HepG2 (cell line): ENCODE results near the gene RBP5. TPM values are rescaled to one million over a fixed set of nuclear protein-coding genes. Genes with fewer than 3 reads are reported as not detected.

Experiments
- ATF6 ChIP-seq: sonication (generic); formaldehyde crosslinking; conservative IDR thresholded peaks from 2 replicates; pipeline ENCODE4 v1.4.0; 2020; ENCODE audit warnings: missing genetic modification reagents
- ELF4 ChIP-seq: sonication (generic); formaldehyde crosslinking; IDR thresholded peaks from 2 replicates; pipeline ENCODE4 v1.5.0; 2020; ENCODE audit warnings: missing genetic modification reagents, mild to moderate bottlenecking, moderate library complexity, borderline replicate concordance
- GABPB1 ChIP-seq: IDR thresholded peaks from 2 replicates; pipeline ENCODE4 v1.6.1; 2016; ENCODE audit warnings: mild to moderate bottlenecking, missing genetic modification reagents, moderate library complexity, missing compliant biosample characterization
- HMG20A ChIP-seq: IDR thresholded peaks from 2 replicates; pipeline ENCODE4 v1.6.1; 2016; ENCODE audit warnings: borderline replicate concordance
- MLXIP ChIP-seq: sonication (generic); formaldehyde crosslinking; IDR thresholded peaks from 2 replicates; pipeline ENCODE4 v1.9.0; 2021; ENCODE audit warnings: missing genetic modification reagents, borderline replicate concordance
- NFIB ChIP-seq: sonication (generic); formaldehyde crosslinking; IDR thresholded peaks from 2 replicates; pipeline ENCODE4 v1.9.0; 2021; ENCODE audit warnings: missing genetic modification reagents, mild to moderate bottlenecking, borderline replicate concordance
- NFYB ChIP-seq: sonication (generic); formaldehyde crosslinking; IDR thresholded peaks from 2 replicates; pipeline ENCODE4 v1.4.0; 2020; ENCODE audit warnings: missing genetic modification reagents
- NONO ChIP-seq, 2 experiments: fragments of 450-650 bp in 1 of 2; sonication (generic) in 1 of 2; formaldehyde crosslinking in 1 of 2; IDR thresholded peaks in 1 of 2; conservative IDR thresholded peaks in 1 of 2; 2 replicates each; pipeline versions ENCODE4 v1.6.1 to v1.8.0; 2017 to 2022; ENCODE audit warnings: mild to moderate bottlenecking in 1 of 2, missing genetic modification reagents in 1 of 2, moderate library complexity in 1 of 2
- PHF20 ChIP-seq: sonication (generic); formaldehyde crosslinking; IDR thresholded peaks from 2 replicates; pipeline ENCODE4 v1.5.0; 2020; ENCODE audit warnings: mild to moderate bottlenecking, missing genetic modification reagents
- PHF21A ChIP-seq: sonication (generic); formaldehyde crosslinking; IDR thresholded peaks from 2 replicates; pipeline ENCODE4 v1.5.0; 2020; ENCODE audit warnings: mild to moderate bottlenecking, missing genetic modification reagents
- TAF1 ChIP-seq: sonication (generic); formaldehyde crosslinking; IDR thresholded peaks from 2 replicates; pipeline ENCODE4 v1.4.0; 2020; ENCODE audit warnings: missing genetic modification reagents
- ZBTB25 ChIP-seq: IDR thresholded peaks from 2 replicates; pipeline ENCODE4 v1.6.1; 2018; ENCODE audit warnings: missing genetic modification reagents
- ZMAT3 ChIP-seq: sonication (generic); formaldehyde crosslinking; conservative IDR thresholded peaks from 2 replicates; pipeline ENCODE4 v1.7.0; 2021; ENCODE audit warnings: missing genetic modification reagents
- ZNF10 ChIP-seq: sonication (generic); formaldehyde crosslinking; IDR thresholded peaks from 2 replicates; pipeline ENCODE4 v1.4.0; 2020; ENCODE audit warnings: mild to moderate bottlenecking, low read depth, missing genetic modification reagents, borderline replicate concordance
- ZNF180 ChIP-seq: sonication (generic); formaldehyde crosslinking; IDR thresholded peaks from 2 replicates; pipeline ENCODE4 v1.4.0; 2020; ENCODE audit warnings: low read depth, missing genetic modification reagents, borderline replicate concordance
- ZNF225 ChIP-seq: sonication (generic); formaldehyde crosslinking; IDR thresholded peaks from 2 replicates; pipeline ENCODE4 v1.4.0; 2020; ENCODE audit warnings: mild to moderate bottlenecking, missing genetic modification reagents
- ZNF274 ChIP-seq: sonication (generic); formaldehyde crosslinking; IDR thresholded peaks from 2 replicates; pipeline ENCODE4 v1.5.1; 2020; ENCODE audit warnings: mild to moderate bottlenecking, missing genetic modification reagents
- ZNF501 ChIP-seq: sonication (generic); formaldehyde crosslinking; IDR thresholded peaks from 2 replicates; pipeline ENCODE4 v1.5.1; 2020; ENCODE audit warnings: mild to moderate bottlenecking, moderate library complexity, missing genetic modification reagents
- polyA plus RNA-seq, 8 experiments: library from polyadenylated mRNA; depleted of rRNA in 3 of 8; stranded (reverse) in 7 of 8; unstranded in 1 of 8; fragments of >200 nt; fragmentation: Illumina TruSeq in 4 of 8; extraction: Trizol in 4 of 8; gene quantifications; 2 replicates each; pipeline versions ENCODE4 v1.2.1 to v1.2.3, GENCODE V29; 2011 to 2016; ENCODE audit warnings: low read depth in 4 of 8, missing spikeins in 1 of 8, mixed read lengths in 1 of 8; ENCODE audit not compliant: insufficient read depth in 1 of 8
- total RNA-seq, 5 experiments: library from RNA; depleted of rRNA; stranded (reverse); fragments of >200 nt; fragmentation: Illumina TruSeq; extraction: Trizol; gene quantifications; 2 replicates each; pipeline ENCODE4 v1.2.3, GENCODE V29; 2016; ENCODE audit warnings: low read depth in 1 of 5
- TF ChIP-seq, protein P1 (sequence below): sonication (generic); formaldehyde crosslinking; IDR thresholded peaks from 2 replicates; pipeline ENCODE4 v1.8.1; 2023; ENCODE audit warnings: missing genetic modification reagents, mild to moderate bottlenecking, borderline replicate concordance
- TF ChIP-seq, protein P2 (sequence below): IDR thresholded peaks from 2 replicates; pipeline ENCODE4 v1.6.1; 2016
- TF ChIP-seq, protein P3 (sequence below): fragments of 450-650 bp; IDR thresholded peaks from 2 replicates; pipeline ENCODE4 v1.6.1; 2017

The RBP5 gene
- total and polyA plus RNA-seq, 2 of the 13 experiments (the other 11 are each of a cell fraction or from before 2014, with no cell fraction given) = 13.8 to 19.8 TPM

GRCh38 chr12:7127916-7128626 lies 618 bp downstream of the RBP5 start (continued):
- TF ChIP-seq NFIB (CRISPR knock-in tag) (no peak), ZBTB25 (CRISPR knock-in tag) (0 out of 2 replicates have a peak, but pooled peaks have one; percentile 34), ZNF501 (CRISPR knock-in tag) (0 out of 2 replicates have a peak, but pooled peaks have one; percentile 33), ZNF180 (no peak), ZNF10 (CRISPR knock-in tag) (no peak), ATF6 (CRISPR knock-in tag) (no peak), ELF4 (CRISPR knock-in tag) (no peak), TAF1 (peak; percentile 41), ZNF274 (CRISPR knock-in tag) (no peak), NONO (IDR thresholded peaks at IDR 0.05) (no peak), NONO (CRISPR knock-in tag; conservative IDR thresholded peaks at IDR 0.05) (peak; percentile 76), PHF21A (CRISPR knock-in tag) (peak; percentile 63), ZNF225 (CRISPR knock-in tag) (no peak), HMG20A (CRISPR knock-in tag) (peak; percentile 48), PHF20 (CRISPR knock-in tag) (0 out of 2 replicates have a peak, but pooled peaks have one; percentile 28), NFYB (CRISPR knock-in tag) (no peak), MLXIP (CRISPR knock-in tag) (no peak), GABPB1 (peak; percentile 52), ZMAT3 (CRISPR knock-in tag) (no peak)
- TF ChIP-seq, protein P1, sequence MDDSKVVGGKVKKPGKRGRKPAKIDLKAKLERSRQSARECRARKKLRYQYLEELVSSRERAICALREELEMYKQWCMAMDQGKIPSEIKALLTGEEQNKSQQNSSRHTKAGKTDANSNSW (CRISPR knock-in tag) = no peak
- TF ChIP-seq, protein P2, sequence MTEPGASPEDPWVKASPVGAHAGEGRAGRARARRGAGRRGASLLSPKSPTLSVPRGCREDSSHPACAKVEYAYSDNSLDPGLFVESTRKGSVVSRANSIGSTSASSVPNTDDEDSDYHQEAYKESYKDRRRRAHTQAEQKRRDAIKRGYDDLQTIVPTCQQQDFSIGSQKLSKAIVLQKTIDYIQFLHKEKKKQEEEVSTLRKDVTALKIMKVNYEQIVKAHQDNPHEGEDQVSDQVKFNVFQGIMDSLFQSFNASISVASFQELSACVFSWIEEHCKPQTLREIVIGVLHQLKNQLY = no peak
- TF ChIP-seq, protein P3, sequence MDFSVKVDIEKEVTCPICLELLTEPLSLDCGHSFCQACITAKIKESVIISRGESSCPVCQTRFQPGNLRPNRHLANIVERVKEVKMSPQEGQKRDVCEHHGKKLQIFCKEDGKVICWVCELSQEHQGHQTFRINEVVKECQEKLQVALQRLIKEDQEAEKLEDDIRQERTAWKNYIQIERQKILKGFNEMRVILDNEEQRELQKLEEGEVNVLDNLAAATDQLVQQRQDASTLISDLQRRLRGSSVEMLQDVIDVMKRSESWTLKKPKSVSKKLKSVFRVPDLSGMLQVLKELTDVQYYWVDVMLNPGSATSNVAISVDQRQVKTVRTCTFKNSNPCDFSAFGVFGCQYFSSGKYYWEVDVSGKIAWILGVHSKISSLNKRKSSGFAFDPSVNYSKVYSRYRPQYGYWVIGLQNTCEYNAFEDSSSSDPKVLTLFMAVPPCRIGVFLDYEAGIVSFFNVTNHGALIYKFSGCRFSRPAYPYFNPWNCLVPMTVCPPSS = no peak
